NK-92 treated with Interleukin-12 subunit alpha and Interleukin-12 subunit beta, amount 100 ng/mL, for 24 hours (cell line): ENCODE results near the gene POLR1C.
"Not testable (repeated sequence)": the region's sequence is repeated elsewhere in the genome, so short reads cannot be mapped to it uniquely, and the experiment has no call there.

Experiments used
- DNase-seq: peaks from one replicate; lab custom pipeline; 2025; lab: John Stamatoyannopoulos, UW

The POLR1C gene, protein sequence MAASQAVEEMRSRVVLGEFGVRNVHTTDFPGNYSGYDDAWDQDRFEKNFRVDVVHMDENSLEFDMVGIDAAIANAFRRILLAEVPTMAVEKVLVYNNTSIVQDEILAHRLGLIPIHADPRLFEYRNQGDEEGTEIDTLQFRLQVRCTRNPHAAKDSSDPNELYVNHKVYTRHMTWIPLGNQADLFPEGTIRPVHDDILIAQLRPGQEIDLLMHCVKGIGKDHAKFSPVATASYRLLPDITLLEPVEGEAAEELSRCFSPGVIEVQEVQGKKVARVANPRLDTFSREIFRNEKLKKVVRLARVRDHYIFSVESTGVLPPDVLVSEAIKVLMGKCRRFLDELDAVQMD

DNA sequence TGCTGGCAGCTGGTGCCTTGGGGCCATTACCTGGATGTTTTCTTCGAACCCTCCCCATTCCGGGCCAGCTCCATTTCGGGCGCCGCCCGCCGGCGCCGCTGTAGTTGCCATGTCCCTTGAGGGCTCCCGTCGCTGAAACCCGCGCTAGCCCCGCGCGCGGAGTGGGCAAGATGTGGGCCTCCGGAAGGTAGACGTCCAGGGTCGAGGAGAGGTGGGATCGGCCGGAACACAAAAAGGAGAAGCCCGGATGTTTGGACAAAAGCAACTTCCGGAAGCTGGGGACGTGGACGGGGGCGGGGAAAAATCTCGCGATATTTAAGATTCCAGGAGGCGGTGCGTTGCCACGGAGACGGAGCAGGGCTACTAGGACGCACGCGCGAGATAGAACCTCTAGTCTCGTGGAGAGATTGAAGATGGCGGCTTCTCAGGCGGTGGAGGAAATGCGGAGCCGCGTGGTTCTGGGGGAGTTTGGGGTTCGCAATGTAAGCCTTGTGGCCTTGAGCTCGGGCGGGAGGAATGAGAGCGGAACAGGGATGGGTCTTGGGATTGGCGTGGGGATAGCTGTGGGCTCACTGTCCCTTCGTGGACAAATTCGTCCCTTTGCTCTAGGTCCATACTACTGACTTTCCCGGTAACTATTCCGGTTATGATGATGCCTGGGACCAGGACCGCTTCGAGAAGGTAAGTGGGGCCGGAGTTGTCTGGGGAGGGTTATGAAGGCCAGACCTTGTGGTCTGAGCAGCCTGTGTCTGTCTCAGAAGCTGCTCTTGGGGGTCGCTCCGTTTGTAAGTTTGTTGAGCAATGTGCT, at the start of gene POLR1C, which contains the start of gene YIPF3:
Gene POLR1C, plus strand, starts transcription at position 393 of the 808 bp plus-strand sequence. Its CDS starts 21 bp downstream, at position 414.
Gene YIPF3, minus strand, starts transcription at position 230 of the 808 bp plus-strand sequence. Its CDS starts 119 bp downstream, at position 111.
- peak; percentile 96 for DNase-seq

DNA sequence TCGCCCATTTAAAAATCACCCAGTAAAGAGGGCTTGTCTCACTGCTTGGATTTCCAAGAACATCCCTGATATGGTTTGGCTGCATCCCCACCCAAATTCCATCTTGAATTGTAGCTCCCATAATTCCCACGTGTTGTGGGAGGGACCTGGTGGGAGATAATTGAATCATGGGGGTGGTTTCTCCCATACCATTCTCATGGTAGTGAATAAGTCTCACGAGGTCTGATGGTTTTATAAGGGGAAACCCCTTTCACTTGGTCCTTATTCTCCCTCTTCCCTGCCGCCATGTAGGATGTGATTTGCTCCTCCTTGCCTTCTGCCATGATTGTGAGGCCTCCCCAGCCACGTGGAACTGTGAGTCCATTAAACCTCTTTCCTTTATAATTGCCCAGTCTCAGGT, 49.6 kb upstream of the POLR1C start:
- not testable (repeated sequence) for DNase-seq

- DNase-seq: no peak
Observed at GRCh38 chr6:43467752-43468151, 49.1 kb upstream of the POLR1C start.

- no peak for DNase-seq
Observed at GRCh38 chr6:43468240-43468639, 48.6 kb upstream of the POLR1C start.

DNA sequence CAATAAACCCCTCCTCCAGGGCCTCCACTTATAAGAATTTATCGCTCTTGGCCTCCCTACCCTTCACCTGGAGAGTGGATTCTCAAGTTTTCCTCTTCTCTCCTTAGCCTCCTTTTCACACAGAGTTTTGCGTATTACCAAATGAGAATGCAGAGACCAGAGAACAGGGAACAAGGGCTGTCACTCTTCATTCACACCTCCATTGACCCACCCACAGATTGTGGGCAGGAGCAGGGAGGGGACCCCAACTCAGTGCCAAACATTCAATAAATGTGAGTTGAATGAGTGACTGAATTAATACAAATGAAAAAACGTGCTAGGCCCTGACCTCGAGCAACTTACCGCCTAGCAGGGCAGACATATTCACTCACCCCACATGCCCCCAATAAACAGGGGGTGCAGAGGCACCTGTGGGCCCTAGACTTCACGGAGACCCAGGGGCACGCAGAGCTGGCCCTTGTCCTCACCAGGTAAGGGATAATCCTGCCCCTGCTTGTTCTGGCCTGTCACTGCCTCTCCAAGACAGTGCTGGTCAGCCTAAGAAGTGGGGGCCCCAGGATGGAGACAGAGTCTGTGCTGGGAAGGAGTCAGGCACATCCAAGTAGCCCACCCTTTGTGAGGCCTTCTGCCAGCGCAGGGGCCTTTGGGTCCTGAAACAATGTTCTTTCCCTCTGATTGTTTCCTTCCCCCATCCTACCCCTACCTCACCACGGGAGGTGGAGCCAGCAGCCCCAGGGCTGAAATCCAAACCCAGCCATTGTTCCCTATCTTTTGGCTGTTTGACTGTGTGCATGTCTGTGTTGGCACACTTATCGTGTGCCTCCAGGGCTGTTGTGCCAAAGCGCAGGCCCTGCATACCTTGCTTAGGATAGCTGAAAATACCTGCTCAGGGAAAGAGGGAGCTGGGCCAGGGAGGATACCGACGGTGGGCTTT, 47.9 kb upstream of the POLR1C start:
- no peak for DNase-seq

DNA sequence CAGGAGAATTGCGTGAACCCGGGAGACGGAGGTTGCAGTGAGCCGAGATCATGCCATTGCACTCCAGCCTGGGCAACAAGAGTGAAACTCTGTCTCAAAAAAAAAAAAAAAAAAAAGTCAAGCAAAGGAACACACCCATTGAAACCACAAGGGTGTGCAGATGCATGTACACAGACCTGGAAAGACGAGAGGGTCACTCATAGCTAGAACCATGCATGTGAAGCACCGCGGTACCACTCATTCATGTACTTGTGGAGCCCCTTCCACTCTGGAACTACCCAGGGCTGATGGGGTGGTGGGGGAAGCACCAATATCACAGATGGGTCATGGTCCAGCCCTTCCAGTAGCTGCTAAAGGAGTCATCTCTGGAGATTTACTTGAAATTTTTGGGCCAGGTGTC, 46.9 kb upstream of the POLR1C start:
- DNase-seq: no peak

DNA sequence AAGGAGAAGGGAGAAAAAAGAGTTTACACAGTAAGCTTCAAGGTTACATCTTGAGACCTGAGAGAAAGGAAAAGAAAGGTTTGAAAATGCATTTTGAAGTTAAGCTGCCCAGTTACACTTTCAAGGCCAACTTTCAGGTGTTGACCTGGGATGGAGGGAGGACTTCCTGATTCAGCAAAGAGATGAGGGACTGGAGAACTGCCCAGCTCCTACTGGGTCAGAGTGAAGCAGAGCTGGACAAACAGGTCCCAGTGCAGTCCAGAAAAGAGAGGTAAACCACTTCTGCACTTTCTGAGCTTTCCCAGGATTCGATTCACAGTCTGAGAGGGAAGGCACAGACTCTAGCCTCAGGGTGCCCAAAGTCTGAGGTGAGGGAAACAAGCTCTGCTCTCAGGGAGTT, 45.5 kb upstream of the POLR1C start:
- no peak for DNase-seq

DNA sequence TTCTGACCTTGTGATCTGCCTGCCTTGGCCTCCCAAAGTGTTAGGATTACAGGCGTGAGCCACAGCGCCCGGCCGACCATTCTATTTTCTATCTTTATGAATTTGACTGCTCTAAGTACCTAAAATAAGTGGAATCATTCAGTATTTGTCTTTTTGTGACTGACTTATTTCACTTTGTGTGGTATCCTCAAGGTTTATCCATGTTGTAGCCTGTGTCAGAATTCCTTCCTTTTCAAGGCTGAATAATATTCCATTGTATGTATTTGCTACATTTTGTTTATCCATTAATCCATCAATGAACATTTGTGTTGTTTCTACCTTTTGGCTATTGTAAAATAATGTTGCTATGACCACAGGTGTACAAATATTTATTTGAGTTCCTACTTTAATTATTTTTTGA, 44.4 kb upstream of the POLR1C start:
- DNase-seq: no peak

DNA sequence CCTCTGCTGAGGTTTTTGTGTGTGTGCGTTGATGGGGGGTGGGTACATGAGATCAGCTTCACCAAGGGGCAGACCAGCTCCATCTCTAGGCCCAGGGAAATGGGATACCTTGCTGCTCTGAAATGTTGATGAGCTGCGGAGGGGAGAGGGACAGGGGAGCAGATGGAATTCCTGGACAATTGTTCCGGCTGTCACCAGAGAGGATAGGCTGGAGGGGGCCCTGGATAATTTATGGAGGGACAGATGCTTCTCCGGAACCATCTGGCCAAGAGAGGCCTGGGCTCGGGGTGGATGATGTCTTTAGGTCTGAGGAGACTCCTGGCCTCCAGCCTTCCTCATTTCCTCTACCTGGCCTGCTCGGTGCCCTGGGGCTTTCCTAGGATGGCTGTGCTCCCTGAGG, 41.4 kb upstream of the POLR1C start:
- DNase-seq: no peak

DNA sequence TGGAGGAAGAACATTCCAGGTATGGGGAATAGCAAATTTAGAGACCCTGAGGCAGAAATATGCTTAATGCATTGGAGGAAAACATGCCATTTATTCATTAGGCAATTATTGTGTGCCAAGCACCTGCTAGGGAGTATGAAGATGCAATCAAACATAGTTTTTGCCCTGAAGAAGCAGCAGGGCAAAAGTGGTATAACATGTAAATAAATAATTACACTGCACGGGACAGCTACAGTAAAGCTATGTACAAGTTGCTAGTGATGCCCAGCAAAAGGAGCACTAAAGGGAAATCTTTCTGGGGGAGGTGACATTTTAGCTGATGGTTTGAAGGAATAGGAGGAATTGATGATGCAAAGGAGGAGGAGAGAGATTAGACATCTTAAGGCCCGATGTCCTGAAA, 40.1 kb upstream of the POLR1C start:
- no peak for DNase-seq

DNA sequence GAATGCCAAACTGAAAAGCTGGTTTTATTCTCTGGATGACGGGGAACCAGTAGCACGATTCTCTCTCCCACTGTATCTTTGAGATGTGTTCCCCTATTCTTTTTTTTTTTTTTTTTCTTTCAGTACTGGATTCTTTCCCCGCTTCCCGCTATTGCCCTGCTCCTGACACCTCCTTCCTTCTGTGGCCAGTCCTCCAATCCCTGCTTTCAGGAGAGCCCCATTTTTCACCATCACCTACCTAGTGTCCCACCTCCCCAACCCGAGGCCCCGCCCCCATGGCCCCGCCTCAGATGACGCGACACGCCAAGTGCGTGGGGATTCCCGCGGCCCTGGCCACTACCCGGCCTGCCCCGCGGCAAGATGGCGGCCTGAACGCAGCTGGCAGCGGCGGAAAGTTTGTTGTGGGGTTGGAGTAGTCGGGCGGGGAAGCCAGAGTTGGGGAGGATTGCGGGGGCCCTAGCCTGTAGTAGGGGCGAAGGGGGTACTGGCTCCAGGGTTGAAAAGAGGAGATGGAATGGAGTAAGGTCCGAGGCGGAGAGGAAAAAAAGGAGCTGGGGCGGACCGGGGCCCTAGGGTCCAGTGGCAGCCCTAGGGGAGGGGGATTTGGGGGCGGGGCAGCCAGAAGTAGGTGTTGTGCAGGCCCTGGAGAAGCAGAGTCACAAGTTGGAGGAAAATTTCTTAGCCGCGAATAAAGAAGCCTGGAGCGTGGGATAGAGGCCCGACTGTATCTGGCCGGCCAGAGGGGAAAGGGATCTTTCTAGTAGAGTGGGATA, 39.5 kb upstream of the POLR1C start, which contains the start of gene TJAP1:
Gene TJAP1, plus strand, starts transcription at position 336 of the 773 bp plus-strand sequence. CDS start 21,432 bp downstream, outside the sequence.
- DNase-seq: peak; percentile 84

DNA sequence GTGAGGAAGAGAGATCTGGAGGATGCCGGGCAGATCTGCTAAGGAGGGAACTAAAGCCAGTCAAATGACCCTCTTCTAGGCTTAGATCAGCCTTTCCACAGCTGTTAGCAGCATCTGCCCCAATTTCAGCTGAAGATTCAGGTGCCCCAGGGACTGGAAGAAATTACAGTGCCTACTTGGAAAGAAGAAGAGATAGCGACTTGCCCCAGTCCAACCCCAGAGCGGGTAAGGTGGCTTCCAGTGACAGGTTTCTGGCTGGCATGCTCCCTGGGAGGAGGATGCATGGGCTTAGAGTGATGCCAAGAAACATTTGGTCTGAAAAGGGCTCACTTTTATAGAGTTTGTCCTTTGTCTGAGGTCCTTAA, 38.9 kb upstream of the POLR1C start:
- no peak for DNase-seq

GRCh38 chr6:43481075-43481474, 35.8 kb upstream of the POLR1C start:
- no peak for DNase-seq

- DNase-seq: no peak
Observed at GRCh38 chr6:43481591-43482236, 35.2 kb upstream of the POLR1C start.

DNA sequence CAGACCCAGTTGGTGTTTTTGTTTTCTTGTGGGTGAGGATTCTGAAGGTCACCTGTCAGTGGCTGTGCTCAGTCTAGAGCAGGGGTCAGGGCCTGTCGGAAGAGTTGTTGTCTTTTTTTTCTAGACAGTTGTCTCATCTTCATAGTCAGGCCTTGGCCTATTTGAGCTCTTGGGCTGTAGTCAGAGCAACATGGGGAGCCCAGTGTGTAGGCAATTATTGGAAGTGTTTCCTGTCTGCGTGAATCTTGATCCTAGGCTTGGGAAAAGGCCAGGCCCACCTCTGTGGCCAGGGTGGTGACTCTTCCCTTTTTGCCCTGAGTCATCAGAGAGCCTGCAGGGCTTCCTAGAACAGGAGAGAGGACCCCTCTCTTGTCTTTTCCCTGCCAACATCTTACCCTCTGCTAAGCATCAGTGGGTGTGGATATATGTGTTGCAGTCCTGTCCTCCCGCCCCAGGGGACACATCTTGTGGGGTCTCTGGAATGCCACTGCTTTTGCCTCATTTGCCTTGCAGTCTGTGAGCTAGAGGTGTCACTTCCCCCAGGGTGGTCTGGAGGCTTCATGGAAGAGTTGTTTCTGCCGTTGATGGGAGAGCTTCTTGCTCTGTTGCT, 28.1 kb upstream of the POLR1C start:
- DNase-seq: no peak

DNA sequence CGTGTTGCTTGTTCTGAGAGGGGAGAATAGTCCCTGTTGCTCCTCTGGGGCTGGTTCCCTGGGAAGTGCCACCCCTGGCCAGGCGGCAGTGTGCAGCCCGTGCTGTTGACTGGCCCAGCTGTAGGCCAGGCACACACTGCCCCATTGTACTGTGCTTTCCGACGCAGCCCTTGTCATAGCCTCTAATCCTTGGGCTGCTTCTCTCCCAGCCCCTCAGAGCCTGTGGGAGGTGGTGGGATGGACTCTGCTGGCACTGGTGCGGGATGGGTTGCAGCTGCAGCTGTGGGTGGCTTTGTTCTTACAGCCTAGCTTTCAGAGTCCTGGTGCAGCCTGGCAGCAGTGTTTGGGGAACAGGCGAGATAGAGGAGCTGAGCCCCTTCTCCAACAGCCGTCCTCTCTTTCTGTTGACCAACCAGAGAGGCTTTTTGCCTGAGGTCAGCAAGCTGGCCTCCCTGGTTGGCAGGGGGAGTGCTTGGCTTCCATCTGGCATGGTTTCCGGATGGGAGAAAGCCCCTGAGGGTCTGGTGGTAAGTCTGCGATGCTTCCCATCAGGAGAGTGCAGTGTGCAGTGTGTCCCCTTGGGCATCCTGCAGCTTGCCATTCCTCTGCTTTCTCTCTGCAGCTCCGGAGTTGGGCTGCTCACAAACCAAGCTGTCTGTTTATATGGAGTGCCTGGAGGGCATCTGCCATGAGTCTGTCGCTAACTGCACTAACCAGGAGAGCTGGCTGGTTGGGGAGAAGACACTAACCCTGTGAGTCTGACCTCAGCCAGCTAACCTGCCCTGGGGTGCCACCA, 27.4 kb upstream of the POLR1C start:
- no peak for DNase-seq

DNA sequence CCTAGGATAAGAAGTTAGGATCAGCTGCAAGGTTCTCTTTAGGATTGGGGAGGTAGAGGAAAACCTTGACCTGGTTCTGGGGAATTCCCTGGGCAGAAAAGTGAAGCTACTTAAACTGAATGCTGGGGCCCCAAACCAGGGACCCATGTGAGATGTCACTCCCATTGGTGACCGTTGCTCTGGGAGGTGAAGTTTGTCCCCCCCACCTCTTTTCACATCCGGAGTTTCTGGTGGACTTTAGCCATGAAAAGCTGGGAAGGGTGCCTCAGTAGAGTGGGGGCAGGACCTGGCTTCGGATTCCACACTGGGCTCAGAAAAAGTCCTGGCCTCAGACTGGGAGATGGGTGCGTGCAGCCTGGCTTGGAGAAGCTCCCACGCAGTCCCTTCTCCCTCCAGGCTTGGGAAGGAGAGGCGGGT, 26.4 kb upstream of the POLR1C start:
- DNase-seq: no peak

DNA sequence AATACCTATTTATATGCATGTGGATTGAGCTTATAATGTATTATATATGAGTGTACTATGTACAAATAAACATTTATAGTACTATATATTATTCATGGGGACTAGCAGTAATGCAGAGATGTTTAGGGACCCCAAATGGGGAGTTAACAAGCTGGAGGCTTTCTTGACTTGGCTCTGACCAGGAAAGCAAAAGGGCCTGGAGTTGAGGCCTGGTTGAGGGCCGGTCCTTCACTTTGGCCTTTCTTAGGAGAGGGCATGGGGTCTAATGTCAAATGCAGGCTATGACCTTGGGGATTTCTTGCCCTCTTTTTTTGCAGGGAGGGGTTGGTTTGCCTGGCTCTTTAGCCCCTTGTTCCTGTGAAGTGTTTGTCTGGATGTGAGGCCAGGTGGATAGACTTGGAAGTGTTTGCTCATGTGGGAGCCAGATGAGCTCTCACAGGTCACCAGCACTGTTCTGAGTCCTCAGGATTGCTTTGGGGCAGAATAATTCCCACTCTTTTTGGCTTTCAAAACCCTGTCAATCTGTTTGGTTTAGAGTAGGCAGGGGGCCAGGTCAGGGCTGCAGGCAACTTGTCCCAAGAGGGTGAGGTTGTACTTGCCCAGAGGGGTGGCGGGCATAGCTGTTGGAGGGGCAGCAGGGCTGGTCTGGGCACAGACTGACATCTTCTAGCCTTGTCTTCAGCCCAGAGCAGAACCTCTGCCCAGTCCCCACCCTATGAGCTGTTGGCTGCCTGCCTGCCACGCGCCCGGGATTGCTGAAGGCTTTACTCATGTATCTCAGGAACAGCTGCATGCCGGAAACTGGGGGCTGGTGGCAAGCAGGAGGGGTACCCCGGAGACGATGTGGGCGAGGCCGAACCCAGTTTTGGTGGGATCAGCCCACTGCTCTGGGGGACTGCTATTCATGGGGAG, 24.9 kb upstream of the POLR1C start:
- no peak for DNase-seq
